WI38 (cell line): Measurements from ENCODE around the gene ARHGDIA.

ENCODE experiments used
- H3K4me3 ChIP-seq: 2 replicates; pipeline ENCODE4 v1.5.1; 2011; ENCODE audit warnings: low read depth, mild to moderate bottlenecking, control low read depth, low read length
- TF ChIP-seq, protein P1 (sequence below): IDR thresholded peaks from 2 replicates; pipeline ENCODE4 v1.5.1; 2012; ENCODE audit warnings: low read depth, mild to moderate bottlenecking, control low read depth, low read length

ARHGDIA gene

DNA sequence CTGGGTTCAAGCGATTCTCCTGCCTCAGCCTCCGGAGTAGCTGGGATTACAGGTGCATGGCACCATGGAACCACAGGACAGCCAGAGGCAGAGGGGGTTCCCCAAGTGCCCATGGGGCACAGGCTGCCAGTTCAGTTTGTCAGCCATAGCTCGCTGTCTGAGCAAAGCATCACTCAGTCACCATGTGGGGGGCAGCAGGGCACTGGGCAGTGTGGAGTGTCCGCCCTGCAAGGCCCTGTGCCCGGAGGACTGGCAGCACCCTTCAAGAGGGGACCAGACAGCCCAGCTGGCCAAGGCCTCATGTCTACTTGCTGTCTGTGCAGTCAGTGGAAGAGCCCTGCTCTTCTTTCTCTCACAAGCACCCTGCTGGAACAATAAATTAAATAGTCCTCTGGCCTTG lies 13.8 kb upstream of the ARHGDIA start:
- H3K4me3 ChIP-seq: no peak overlapping the region
- TF ChIP-seq, protein P1, sequence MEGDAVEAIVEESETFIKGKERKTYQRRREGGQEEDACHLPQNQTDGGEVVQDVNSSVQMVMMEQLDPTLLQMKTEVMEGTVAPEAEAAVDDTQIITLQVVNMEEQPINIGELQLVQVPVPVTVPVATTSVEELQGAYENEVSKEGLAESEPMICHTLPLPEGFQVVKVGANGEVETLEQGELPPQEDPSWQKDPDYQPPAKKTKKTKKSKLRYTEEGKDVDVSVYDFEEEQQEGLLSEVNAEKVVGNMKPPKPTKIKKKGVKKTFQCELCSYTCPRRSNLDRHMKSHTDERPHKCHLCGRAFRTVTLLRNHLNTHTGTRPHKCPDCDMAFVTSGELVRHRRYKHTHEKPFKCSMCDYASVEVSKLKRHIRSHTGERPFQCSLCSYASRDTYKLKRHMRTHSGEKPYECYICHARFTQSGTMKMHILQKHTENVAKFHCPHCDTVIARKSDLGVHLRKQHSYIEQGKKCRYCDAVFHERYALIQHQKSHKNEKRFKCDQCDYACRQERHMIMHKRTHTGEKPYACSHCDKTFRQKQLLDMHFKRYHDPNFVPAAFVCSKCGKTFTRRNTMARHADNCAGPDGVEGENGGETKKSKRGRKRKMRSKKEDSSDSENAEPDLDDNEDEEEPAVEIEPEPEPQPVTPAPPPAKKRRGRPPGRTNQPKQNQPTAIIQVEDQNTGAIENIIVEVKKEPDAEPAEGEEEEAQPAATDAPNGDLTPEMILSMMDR: no peak

DNA sequence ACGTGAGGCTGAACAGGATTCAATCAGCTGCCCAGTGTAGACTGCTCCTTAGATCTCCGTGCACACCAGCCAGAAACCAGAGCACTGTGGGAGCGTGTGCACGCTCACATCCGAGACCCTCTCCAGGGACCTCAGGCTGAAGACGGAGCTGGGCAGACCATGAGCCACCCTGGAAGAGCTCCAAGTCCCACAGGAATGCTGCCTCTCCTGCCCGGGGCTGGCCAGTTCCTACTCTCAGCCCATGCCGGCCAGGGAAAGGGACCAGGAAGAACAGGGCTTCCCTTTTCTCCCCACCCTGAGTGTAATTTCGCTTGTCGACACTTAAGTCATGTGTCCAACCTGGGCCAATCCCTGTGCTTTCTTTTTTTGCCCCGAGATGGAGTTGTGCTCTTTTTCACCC lies 13.4 kb upstream of the ARHGDIA start:
- TF ChIP-seq, protein P1: no peak

DNA sequence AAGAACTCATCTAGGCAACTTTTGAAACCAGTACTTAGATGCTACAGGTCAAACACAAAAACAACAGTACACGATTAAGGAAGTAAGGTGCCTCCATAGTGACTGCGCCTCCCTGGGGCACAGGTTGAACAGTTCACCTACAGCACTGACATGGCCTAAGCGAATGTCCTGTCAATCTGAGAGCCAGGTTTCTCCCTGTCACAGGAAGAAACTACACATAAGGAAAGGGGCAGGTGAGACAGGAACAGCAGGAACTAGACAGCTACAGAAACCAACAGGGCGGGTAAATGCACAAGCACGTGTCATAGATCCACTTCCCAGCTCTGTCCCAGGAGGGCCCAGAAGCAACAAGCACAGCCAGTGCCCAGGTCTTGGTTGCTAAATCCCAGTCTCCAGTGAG lies 8.0 kb upstream of the ARHGDIA start:
- TF ChIP-seq, protein P1: no peak
- H3K4me3 ChIP-seq: no peak overlapping the region

More for the DNA sequence above, 13.4 kb upstream of the ARHGDIA start:
- no peak overlapping the region for H3K4me3 ChIP-seq

DNA sequence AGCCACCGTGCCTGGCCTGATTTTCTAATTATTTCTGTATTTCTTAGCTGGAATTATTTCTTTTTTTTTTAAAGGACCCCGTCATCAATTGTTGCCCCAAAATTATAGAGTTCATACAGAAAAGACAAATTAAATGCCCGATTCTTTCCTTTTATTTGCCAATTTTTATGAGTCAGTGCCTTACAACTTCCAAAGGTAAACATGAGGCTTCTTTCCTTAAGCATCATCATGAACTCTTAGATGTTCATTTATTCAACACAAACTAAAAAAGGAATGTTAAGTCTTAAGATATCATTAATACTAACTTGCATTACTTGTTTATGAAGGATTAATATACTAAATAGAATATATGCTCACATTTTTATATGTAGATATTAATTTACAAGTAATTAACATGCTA lies 7.2 kb upstream of the ARHGDIA start:
- H3K4me3 ChIP-seq: no peak overlapping the region
- TF ChIP-seq, protein P1: no peak

DNA sequence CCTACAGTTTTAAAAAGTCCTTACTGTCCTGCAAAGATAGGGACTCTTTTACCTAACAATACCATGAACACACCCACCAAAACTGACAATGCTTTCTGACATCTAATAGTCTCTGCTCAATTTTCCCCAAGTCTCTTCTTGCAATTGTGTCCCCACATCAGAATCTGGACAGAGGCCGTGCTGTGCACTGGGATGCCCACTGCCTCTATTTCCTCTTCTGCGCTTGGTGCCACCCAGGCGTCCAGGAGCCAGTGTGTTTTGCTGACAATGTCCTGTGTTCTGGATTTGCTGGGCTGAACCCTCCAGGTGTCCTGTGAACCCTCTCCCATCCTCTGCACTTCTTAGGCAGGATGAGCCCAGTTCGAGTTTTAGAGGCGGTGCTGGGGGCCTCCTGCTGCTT lies 6.4 kb upstream of the ARHGDIA start:
- TF ChIP-seq, protein P1: no peak

DNA sequence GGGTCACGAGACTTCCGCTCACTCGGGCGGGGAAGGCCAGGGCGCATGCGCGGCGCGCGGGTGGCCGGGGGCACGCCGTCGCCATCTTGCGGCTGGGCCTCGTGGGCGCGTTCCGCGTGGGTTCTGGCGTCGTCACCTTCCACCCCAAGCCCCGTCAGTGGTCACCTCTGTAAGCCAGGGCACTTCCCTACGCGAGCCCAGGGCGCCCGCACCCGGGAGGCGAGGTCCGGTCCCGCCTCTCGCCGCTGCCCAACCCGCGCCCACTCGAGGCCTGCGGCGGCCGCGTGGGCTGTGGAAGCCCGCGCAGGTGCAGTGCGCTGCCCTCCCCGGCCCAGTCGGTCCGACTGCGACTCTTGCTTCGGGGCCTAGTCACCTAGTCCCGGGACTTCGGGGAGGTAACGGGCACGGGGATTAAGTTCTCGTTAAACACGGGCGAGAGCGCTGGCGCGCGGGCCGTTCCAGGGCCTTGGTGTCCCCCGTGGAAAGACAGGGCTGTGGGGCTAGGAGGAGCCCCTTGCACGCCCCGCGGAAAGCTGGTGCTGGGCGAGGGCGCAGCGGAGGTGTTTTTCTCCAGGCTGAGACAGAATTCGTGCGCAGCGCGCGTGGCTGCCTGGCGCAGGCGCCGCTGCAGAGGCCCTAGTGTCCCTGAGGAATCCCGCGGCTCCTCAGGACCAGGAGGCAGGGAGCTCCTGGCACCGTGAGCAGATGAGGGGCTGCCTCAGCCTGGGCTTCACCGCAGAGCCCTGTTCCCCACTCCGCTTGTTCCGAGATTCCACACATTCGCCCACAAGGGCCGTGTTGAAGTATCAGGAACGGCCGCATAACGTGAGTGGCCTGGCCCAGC lies 472 bp upstream of the ARHGDIA start:
- TF ChIP-seq, protein P1: no peak
- peak overlapping the region; percentile 69 for H3K4me3 ChIP-seq

More for the DNA sequence above, 6.4 kb upstream of the ARHGDIA start:
- no peak overlapping the region for H3K4me3 ChIP-seq

DNA sequence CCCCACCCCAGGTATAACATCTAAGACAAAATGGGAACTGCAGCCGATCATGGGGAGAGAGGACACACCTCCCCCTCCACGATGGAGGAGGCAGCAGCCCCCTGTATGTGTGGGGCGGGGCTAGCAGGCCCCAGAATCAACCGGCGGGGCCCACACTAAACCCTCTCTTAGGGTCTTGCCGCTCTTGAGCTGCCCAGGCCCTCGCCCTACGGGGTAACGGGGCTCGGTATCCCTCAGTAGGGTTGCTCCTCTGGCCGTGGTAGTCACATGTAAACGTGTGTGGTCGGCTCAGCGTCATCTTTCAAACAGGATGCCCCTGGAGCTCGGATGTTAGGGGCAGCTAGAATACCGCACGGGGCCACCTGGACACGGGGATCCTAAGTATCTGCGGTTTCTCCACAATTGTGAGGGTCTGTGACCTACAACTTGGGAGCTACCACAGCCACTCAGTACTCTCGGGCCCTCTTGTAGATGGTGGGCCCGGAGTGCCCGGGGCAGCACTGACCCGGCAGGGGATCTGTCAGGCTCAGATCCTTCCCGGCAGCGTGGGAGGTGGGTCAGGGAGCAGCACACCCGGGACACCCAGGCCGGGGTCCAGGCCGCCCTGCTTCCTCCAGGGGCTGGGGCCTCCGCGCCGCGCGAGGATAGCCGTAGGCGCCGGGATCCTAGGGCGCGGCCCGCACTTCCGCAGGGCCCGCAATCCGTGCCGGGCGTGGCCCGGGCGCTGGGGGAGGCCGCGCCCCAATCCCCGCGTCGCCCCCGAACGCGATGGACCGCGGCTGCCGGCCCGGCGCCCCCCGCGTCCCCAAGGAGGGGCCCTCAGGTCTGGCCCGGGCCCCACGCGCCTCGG lies 781 bp downstream of the ARHGDIA start:
- TF ChIP-seq, protein P1: no peak
- peak overlapping the region; percentile 73 for H3K4me3 ChIP-seq
